Renal cortex interstitium (tissue), 11 donors: ENCODE measurements around the gene TMOD1. TPM values are rescaled to one million over a fixed set of nuclear protein-coding genes. Genes with fewer than 3 reads are reported as not detected.
A peak's percentile ranks its signal among the peaks of the same experiment; 100 is the strongest.
"Not testable (repeated sequence)": the region's sequence is repeated elsewhere in the genome, so short reads cannot be mapped to it uniquely, and the experiment has no call there.

ENCODE experiments used
- DNase-seq, 11 donors: peaks; one replicate each; pipeline ENCODE4 v3.0.0-alpha.2; 2013; ENCODE audit warnings: low read depth in 9 of 11, low spot score in 4 of 11; ENCODE audit errors: extremely low read depth in 1 of 11
- polyA plus RNA-seq, 3 donors: library from polyadenylated mRNA; unstranded; fragments of 120-200 nt; gene quantifications; one replicate each; pipeline ENCODE4 v1.2.1, GENCODE V29; 2013; ENCODE audit not compliant: insufficient read length in 3 of 3

The TMOD1 gene
- polyA plus RNA-seq, 3 donors, result 0.67 to 2.7 (median 1.8) TPM

- not testable (repeated sequence) for DNase-seq
These were observed 72.7 kb downstream of the TMOD1 start for GRCh38 chr9:97574101-97574571.

- not testable (repeated sequence) for DNase-seq
These were observed 73.6 kb downstream of the TMOD1 start for GRCh38 chr9:97574921-97575672.

GRCh38 chr9:97575673-97576200, 74.3 kb downstream of the TMOD1 start:
- no peak for DNase-seq

- no peak for DNase-seq
These were observed 75.6 kb downstream of the TMOD1 start for GRCh38 chr9:97577051-97577450.

- no peak for DNase-seq
These were observed 77.4 kb downstream of the TMOD1 start for GRCh38 chr9:97578846-97579245.

GRCh38 chr9:97579914-97580313, 78.4 kb downstream of the TMOD1 start:
- DNase-seq, result no peak

GRCh38 chr9:97581590-97581989, 80.1 kb downstream of the TMOD1 start:
- DNase-seq, result not testable (repeated sequence)

GRCh38 chr9:97584778-97585177, 83.3 kb downstream of the TMOD1 start:
- not testable (repeated sequence) for DNase-seq

- DNase-seq, result not testable (repeated sequence)
These were observed 85.4 kb downstream of the TMOD1 start for GRCh38 chr9:97586909-97587308.

GRCh38 chr9:97591535-97591934, 90.1 kb downstream of the TMOD1 start:
- DNase-seq, result no peak

- DNase-seq, result no peak
These were observed 90.7 kb downstream of the TMOD1 start for GRCh38 chr9:97592126-97592525.

GRCh38 chr9:97593960-97594359, 92.5 kb downstream of the TMOD1 start:
- DNase-seq, result no peak

- no peak for DNase-seq
These were observed 93.0 kb downstream of the TMOD1 start for GRCh38 chr9:97594381-97594921.

- no peak for DNase-seq
These were observed 95.4 kb downstream of the TMOD1 start for GRCh38 chr9:97596906-97597305.

- DNase-seq, result peak; percentile 46 to 76 (median 64)
These were observed 97.2 kb downstream of the TMOD1 start for GRCh38 chr9:97598461-97599288.

GRCh38 chr9:97599314-97599846, 97.9 kb downstream of the TMOD1 start:
- DNase-seq, result no peak

- DNase-seq, result no peak
These were observed 99.2 kb downstream of the TMOD1 start for GRCh38 chr9:97600531-97601227.

- DNase-seq, result no peak
These were observed 99.9 kb downstream of the TMOD1 start for GRCh38 chr9:97601228-97601898.
